Gastroesophageal sphincter (tissue), 4 donors: ENCODE measurements around the gene RAB35. TPM values are rescaled to one million over a fixed set of nuclear protein-coding genes. Genes with fewer than 3 reads are reported as not detected.

ENCODE experiments used
- ATAC-seq: fragments of 150-250 bp; one replicate; pipeline ENCODE4 v1.9.1; 2016; ENCODE audit warnings: mild to moderate bottlenecking, moderate library complexity
- H3K27ac ChIP-seq, 4 donors: fragments of 200-600 bp; sonication (generic) in 3 of 4; 1 replicate in 3 of 4; 2 replicates in 1 of 4; pipeline ENCODE4 v1.5.1; 2016 to 2019
- H3K27me3 ChIP-seq: fragments of 200-600 bp; sonication (generic); one replicate; pipeline ENCODE4 v1.5.1; 2019
- H3K36me3 ChIP-seq, 2 donors: fragments of 200-600 bp; sonication (generic); one replicate each; pipeline ENCODE4 v1.5.1; 2019; ENCODE audit warnings: control low read depth in 1 of 2
- H3K4me1 ChIP-seq, 3 donors: fragments of 200-600 bp; sonication (generic); 1 replicate in 2 of 3; 2 replicates in 1 of 3; pipeline ENCODE4 v1.5.1; 2016 to 2019; ENCODE audit warnings: control low read depth in 2 of 3
- H3K4me3 ChIP-seq, 2 donors: fragments of 200-600 bp; sonication (generic); one replicate each; pipeline ENCODE4 v1.5.1; 2019; ENCODE audit warnings: mild to moderate bottlenecking in 1 of 2, moderate library complexity in 1 of 2
- H3K9me3 ChIP-seq, 3 donors: fragments of 200-600 bp; sonication (generic); one replicate each; pipeline ENCODE4 v1.5.1; 2017 to 2019; ENCODE audit warnings: control low read depth in 2 of 3
- CTCF ChIP-seq, 4 experiments: fragments of 200-600 bp in 2 of 4; fragments of 450-650 bp in 2 of 4; sonication (generic) in 1 of 4; IDR thresholded peaks; one replicate each; pipeline ENCODE4 v1.5.1; 2017 to 2019; ENCODE audit warnings: antibody characterized with exemption in 4 of 4, mild to moderate bottlenecking in 2 of 4, moderate library complexity in 2 of 4
- EP300 ChIP-seq: sonication (generic); formaldehyde crosslinking; IDR thresholded peaks from one replicate; pipeline ENCODE4 v1.6.1; 2017; ENCODE audit warnings: antibody characterized with exemption, mild to moderate bottlenecking
- POLR2A ChIP-seq, 2 donors: fragments of 450-650 bp; IDR thresholded peaks; one replicate each; pipeline ENCODE4 v1.6.1; 2017; ENCODE audit warnings: antibody characterized with exemption in 2 of 2, mild to moderate bottlenecking in 2 of 2, moderate library complexity in 1 of 2
- POLR2AphosphoS5 ChIP-seq: sonication (generic); formaldehyde crosslinking; IDR thresholded peaks from one replicate; pipeline ENCODE4 v1.6.1; 2017; ENCODE audit warnings: antibody characterized with exemption
- WGBS, 2 donors: methylation state at CpG; one replicate each; pipeline ENCODE4 v1.1.5; 2018; ENCODE audit warnings: low coverage in 1 of 2; 5-methylcytosine and 5-hydroxymethylcytosine counted together
- total RNA-seq, 4 donors: library from RNA; depleted of rRNA; stranded (reverse); fragments of >200 nt; gene quantifications; one replicate each; pipeline ENCODE4 v1.1.0, GENCODE V29; 2016

Gene RAB35
- total RNA-seq, 4 donors from 2014 or later: 37.5 to 42.3 (median 41.7) TPM

- Histone ChIP-seq H3K9me3 (no peaks in the 10 kb centered on the region), H3K27me3 (no peaks in the 10 kb centered on the region), H3K4me1 (peaks cover 0 to 21% (median 0%) of the 10 kb centered on the region in 3 donors), H3K4me3 (no peak overlapping the region), H3K36me3 (peaks cover 0 to 76% of the 10 kb centered on the region in 2 donors), H3K27ac (peak overlapping the region in 1 of 4 donors; percentile 3)
- TF ChIP-seq POLR2AphosphoS5 (no peak), POLR2A (IDR thresholded peaks at IDR 0.05) (no peak), CTCF (IDR thresholded peaks at IDR 0.05) (no peak), EP300 (no peak)
- ATAC-seq: no peak
- 77 to 92% methylated on average over 2 to 8 of the region's 9 CpGs for WGBS, 2 donors
Measured at GRCh38 chr12:120094485-120094884, 22.1 kb downstream of the RAB35 start.

GRCh38 chr12:120093592-120094355 is 22.8 kb downstream of the RAB35 start:
- Histone ChIP-seq H3K9me3 (no peaks in the 10 kb centered on the region), H3K27me3 (no peaks in the 10 kb centered on the region), H3K4me3 (no peak overlapping the region), H3K36me3 (peaks cover 0 to 69% of the 10 kb centered on the region in 2 donors), H3K27ac (no peak overlapping the region), H3K4me1 (peaks cover 0 to 21% (median 0%) of the 10 kb centered on the region in 3 donors)
- ATAC-seq: no peak
- WGBS, 2 donors: 20 to 46% methylated on average over 1 to 4 of the region's 17 CpGs
- TF ChIP-seq POLR2AphosphoS5: no peak
- TF ChIP-seq CTCF (IDR thresholded peaks at IDR 0.05): no peak
- TF ChIP-seq POLR2A (IDR thresholded peaks at IDR 0.05): no peak
- TF ChIP-seq EP300: no peak

GRCh38 chr12:120093336-120093591 is 23.3 kb downstream of the RAB35 start:
- TF ChIP-seq CTCF (IDR thresholded peaks at IDR 0.05) (no peak), EP300 (no peak), POLR2AphosphoS5 (no peak), POLR2A (IDR thresholded peaks at IDR 0.05) (no peak)
- WGBS, 2 donors: no CpG with 5 or more reads among the region's 4 CpGs

GRCh38 chr12:120092551-120093335 is 23.8 kb downstream of the RAB35 start:
- H3K4me1 ChIP-seq: peaks cover 0 to 22% (median 0%) of the 10 kb centered on the region in 3 donors
- H3K27me3 ChIP-seq: no peaks in the 10 kb centered on the region
- no peaks in the 10 kb centered on the region for H3K9me3 ChIP-seq
- peaks cover 0 to 58% of the 10 kb centered on the region in 2 donors for H3K36me3 ChIP-seq
- no peak overlapping the region for H3K4me3 ChIP-seq
- ATAC-seq: no peak
- 60% methylated on average over 1 to 3 of the region's 23 CpGs for WGBS, 2 donors
- H3K27ac ChIP-seq: no peak overlapping the region
- TF ChIP-seq POLR2AphosphoS5 (no peak), EP300 (no peak), POLR2A (IDR thresholded peaks at IDR 0.05) (no peak), CTCF (IDR thresholded peaks at IDR 0.05) (no peak)

More at GRCh38 chr12:120093336-120093591, 23.3 kb downstream of the RAB35 start:
- Histone ChIP-seq H3K27ac (no peak overlapping the region), H3K27me3 (no peaks in the 10 kb centered on the region), H3K4me3 (no peak overlapping the region), H3K9me3 (no peaks in the 10 kb centered on the region), H3K36me3 (peaks cover 0 to 64% of the 10 kb centered on the region in 2 donors), H3K4me1 (peaks cover 0 to 21% (median 0%) of the 10 kb centered on the region in 3 donors)
- no peak for ATAC-seq
